A549 (cell line): ENCODE measurements around the gene KRT17. TPM values are rescaled to one million over a fixed set of nuclear protein-coding genes. Genes with fewer than 3 reads are reported as not detected.
A peak's percentile ranks its signal among the peaks of the same experiment; 100 is the strongest.

Experiments
- ATAC-seq, 2 experiments: fragments of 200-7000 bp in 1 of 2; fragments of >200 bp in 1 of 2; cut with Nextera tagmentation in 1 of 2; cut with Tn5 transposase in 1 of 2; 3 replicates each; pipeline versions ENCODE4 v1.8.0 to v1.9.1; 2018 to 2020; ENCODE audit warnings: mild to moderate bottlenecking in 1 of 2, moderate library complexity in 1 of 2
- CTCF ChIA-PET: fragments of 300-600 bp; sonication (Branson Sonifier 250); formaldehyde crosslinking; extraction: SDS; loops from one replicate; lab custom pipeline; 2021; ENCODE audit warnings: antibody characterized with exemption, inconsistent platforms; lab: Yijun Ruan, JAX
- POLR2A ChIA-PET: fragments of 350-600 bp; formaldehyde crosslinking; extraction: SDS; loops from one replicate; lab custom pipeline; 2021; ENCODE audit warnings: antibody characterized with exemption, inconsistent platforms; lab: Yijun Ruan, JAX
- DNase-seq, 2 experiments: peaks; one replicate each; pipeline versions ENCODE4 v3.0.0 to v3.0.0-alpha.2; 2011 to 2016; ENCODE audit warnings: low read depth in 1 of 2, low spot score in 1 of 2
- FAIRE-seq: peaks from 2 replicates; lab custom pipeline; 2011; peaks lifted over from hg19 to GRCh38; lab: Jason Lieb, UNC
- H3K27ac ChIP-seq, 2 experiments: fragments of >200 bp; sonication (Bioruptor Twin); formaldehyde crosslinking; 3 replicates each; pipeline ENCODE4 v1.5.1; 2016 to 2017
- H3K4me1 ChIP-seq: fragments of >200 bp; sonication (Bioruptor Twin); formaldehyde crosslinking; 3 replicates; pipeline ENCODE4 v1.6.1; 2016
- H3K4me2 ChIP-seq: fragments of >200 bp; sonication (Bioruptor Twin); formaldehyde crosslinking; 3 replicates; pipeline ENCODE4 v1.6.1; 2016
- H3K4me3 ChIP-seq: fragments of >200 bp; sonication (Bioruptor Twin); formaldehyde crosslinking; 3 replicates; pipeline ENCODE4 v1.5.1; 2016
- H3K9me3 ChIP-seq: fragments of >200 bp; sonication (Bioruptor Twin); formaldehyde crosslinking; 3 replicates; pipeline ENCODE4 v1.6.1; 2016
- BCL3 ChIP-seq: fragments of >200 bp; sonication (Bioruptor Twin); formaldehyde crosslinking; IDR thresholded peaks from 3 replicates; pipeline ENCODE4 v1.6.1; 2016
- BHLHE40 ChIP-seq: IDR thresholded peaks from 2 replicates; pipeline ENCODE4 v1.6.1; 2012; ENCODE audit warnings: low read depth, low read length, inconsistent platforms
- CBX2 ChIP-seq: fragments of 200-600 bp; sonication (generic); IDR thresholded peaks from 2 replicates; pipeline ENCODE4 v1.6.1; 2016; ENCODE audit warnings: low read depth, mild to moderate bottlenecking, borderline replicate concordance
- CBX8 ChIP-seq: fragments of 200-600 bp; sonication (generic); IDR thresholded peaks from 2 replicates; pipeline ENCODE4 v1.6.1; 2016
- CEBPB ChIP-seq, 2 experiments: fragments of >200 bp in 1 of 2; sonication (Bioruptor Twin) in 1 of 2; formaldehyde crosslinking in 1 of 2; IDR thresholded peaks; 2 replicates each; pipeline ENCODE4 v1.6.1; 2012 to 2016
- CHD2 ChIP-seq: fragments of 150-350 bp; IDR thresholded peaks from 2 replicates; pipeline ENCODE4 v1.6.1; 2014; ENCODE audit warnings: low read length; ENCODE audit not compliant: partially characterized antibody
- E2F6 ChIP-seq: IDR thresholded peaks from 2 replicates; pipeline ENCODE4 v1.6.1; 2012; ENCODE audit warnings: low read depth, borderline replicate concordance
- EHF ChIP-seq: fragments of 250-450 bp; sonication (Bioruptor Pico); IDR thresholded peaks from 2 replicates; pipeline ENCODE4 v1.5.0; 2020; ENCODE audit warnings: mild to moderate bottlenecking
- ESRRA ChIP-seq: fragments of 150-350 bp; IDR thresholded peaks from 2 replicates; pipeline ENCODE4 v1.6.1; 2014; ENCODE audit warnings: mild to moderate bottlenecking, low read length, borderline replicate concordance
- FOXS1 ChIP-seq: fragments of 250-450 bp; sonication (Bioruptor Pico); IDR thresholded peaks from 2 replicates; pipeline ENCODE4 v1.5.0; 2020; ENCODE audit warnings: mild to moderate bottlenecking, moderate library complexity
- GATA3 ChIP-seq: IDR thresholded peaks from 2 replicates; pipeline ENCODE4 v1.6.1; 2012; ENCODE audit warnings: borderline replicate concordance
- HES2 ChIP-seq: fragments of >200 bp; sonication (Bioruptor Twin); formaldehyde crosslinking; IDR thresholded peaks from 2 replicates; pipeline ENCODE4 v1.6.1; 2016
- HMGXB4 ChIP-seq: fragments of 250-450 bp; sonication (Bioruptor Pico); IDR thresholded peaks from 2 replicates; pipeline ENCODE4 v1.5.0; 2021; ENCODE audit warnings: mild to moderate bottlenecking, moderate library complexity, borderline replicate concordance
- HOXA7 ChIP-seq: fragments of 250-450 bp; sonication (Bioruptor Pico); IDR thresholded peaks from 2 replicates; pipeline ENCODE4 v1.5.0; 2020; ENCODE audit warnings: mild to moderate bottlenecking, moderate library complexity
- HOXB5 ChIP-seq: fragments of 250-450 bp; sonication (Bioruptor Pico); IDR thresholded peaks from 2 replicates; pipeline ENCODE4 v1.5.0; 2020; ENCODE audit warnings: mild to moderate bottlenecking, moderate library complexity
- JUN ChIP-seq, 2 experiments: fragments of >200 bp; sonication (Bioruptor Twin); formaldehyde crosslinking; IDR thresholded peaks; 2 replicates in 1 of 2; 3 replicates in 1 of 2; pipeline ENCODE4 v1.6.1; 2016 to 2017
- KDM5A ChIP-seq: fragments of 200-600 bp; sonication (generic); IDR thresholded peaks from 2 replicates; pipeline ENCODE4 v1.6.1; 2016; ENCODE audit warnings: antibody characterized with exemption, mild to moderate bottlenecking
- MYC ChIP-seq: IDR thresholded peaks from 2 replicates; pipeline ENCODE4 v1.6.1; 2012; ENCODE audit warnings: mild to moderate bottlenecking, inconsistent platforms, low read length, improper control_type of control experiment, borderline replicate concordance
- NPAS2 ChIP-seq: fragments of 250-450 bp; sonication (Bioruptor Pico); IDR thresholded peaks from 2 replicates; pipeline ENCODE4 v1.8.0; 2022; ENCODE audit warnings: mild to moderate bottlenecking, moderate library complexity, borderline replicate concordance
- NR3C1 ChIP-seq: fragments of >200 bp; sonication (Bioruptor Twin); formaldehyde crosslinking; IDR thresholded peaks from 3 replicates; pipeline ENCODE4 v1.6.1; 2017
- PBX3 ChIP-seq: IDR thresholded peaks from 2 replicates; pipeline ENCODE4 v1.6.1; 2012
- PHF8 ChIP-seq: fragments of 200-600 bp; sonication (generic); IDR thresholded peaks from 2 replicates; pipeline ENCODE4 v1.6.1; 2016; ENCODE audit warnings: low read depth, mild to moderate bottlenecking, antibody characterized with exemption, moderate library complexity, borderline replicate concordance
- POLR2A ChIP-seq: IDR thresholded peaks from 2 replicates; pipeline ENCODE4 v1.6.1; 2012; ENCODE audit warnings: mild to moderate bottlenecking, low read length
- POLR2AphosphoS2 ChIP-seq: conservative IDR thresholded peaks from 2 replicates; pipeline ENCODE4 v1.6.1; 2012; ENCODE audit warnings: low read length, improper control_type of control experiment, inconsistent platforms
- RAD21 ChIP-seq, 2 experiments: fragments of >200 bp in 1 of 2; sonication (Bioruptor Twin) in 1 of 2; formaldehyde crosslinking in 1 of 2; IDR thresholded peaks in 1 of 2; conservative IDR thresholded peaks in 1 of 2; 2 replicates in 1 of 2; 3 replicates in 1 of 2; pipeline ENCODE4 v1.6.1; 2012 to 2018; ENCODE audit warnings: inconsistent platforms in 1 of 2
- RCOR1 ChIP-seq: fragments of 150-350 bp; IDR thresholded peaks from 2 replicates; pipeline ENCODE4 v1.6.1; 2014; ENCODE audit warnings: antibody characterized with exemption, low read length, low read depth
- RFX5 ChIP-seq: fragments of 450-650 bp; IDR thresholded peaks from 2 replicates; pipeline ENCODE4 v1.7.1; 2014; ENCODE audit warnings: antibody characterized with exemption, mild to moderate bottlenecking, moderate library complexity
- RNF2 ChIP-seq: fragments of 200-600 bp; sonication (generic); IDR thresholded peaks from 2 replicates; pipeline ENCODE4 v1.6.1; 2016; ENCODE audit warnings: low read depth, mild to moderate bottlenecking, antibody characterized with exemption, moderate library complexity, borderline replicate concordance
- SMC3 ChIP-seq: fragments of >200 bp; sonication (Bioruptor Twin); formaldehyde crosslinking; IDR thresholded peaks from 3 replicates; pipeline ENCODE4 v1.6.1; 2018; ENCODE audit warnings: inconsistent platforms
- TP53 ChIP-seq: fragments of 250-450 bp; sonication (Bioruptor Pico); IDR thresholded peaks from 2 replicates; pipeline ENCODE4 v1.5.0; 2021; ENCODE audit warnings: mild to moderate bottlenecking, moderate library complexity
- ZFP36 ChIP-seq: fragments of 450-650 bp; IDR thresholded peaks from 2 replicates; pipeline ENCODE4 v1.6.1; 2014; ENCODE audit warnings: borderline replicate concordance; ENCODE audit not compliant: partially characterized antibody
- WGBS: methylation state at CpG from one replicate; pipeline ENCODE4 v1.1.6; 2017; ENCODE audit errors: missing lambda C conversion rate; 5-methylcytosine and 5-hydroxymethylcytosine counted together
- polyA plus RNA-seq, 4 experiments: library from polyadenylated mRNA; depleted of rRNA in 3 of 4; stranded (reverse); fragments of >200 nt; fragmentation: RNase III in 1 of 4; extraction: RNeasy Plus Mini Kit Qiagen cat#74134 plus additional on column Dnase treatment in 1 of 4; gene quantifications; 2 replicates in 3 of 4; 3 replicates in 1 of 4; pipeline ENCODE4 v1.2.3, GENCODE V29; 2011 to 2017

The KRT17 gene
- polyA plus RNA-seq, 2 of the 4 experiments (the other 2 are of a cell fraction): 0.43 to 1.2 TPM

GRCh38 chr17:41599680-41600079, 24.7 kb downstream of the KRT17 start:
- no peaks in the 10 kb centered on the region for H3K9me3 ChIP-seq
- no peaks in the 10 kb centered on the region for H3K4me1 ChIP-seq
- ATAC-seq (peak in 1 of 2 experiments; percentile 35; a peak in 3 of 6 replicates), DNase-seq (no peak), FAIRE-seq (no peak)
- ChIA-PET CTCF (interaction anchor here (0.7 to 1.8 kb wide), 3 partner anchors 21 to 51 kb away, joined by 3 to 6 read pairs (median 4); no protein-coding TSS in a partner anchor), POLR2A (interaction anchor here (0.9 kb wide), 1 partner anchor 89 kb away, joined by 3 read pairs; no protein-coding TSS in a partner anchor)
- TF ChIP-seq NR3C1: no peak
- TF ChIP-seq BCL3: no peak
- TF ChIP-seq POLR2A: no peak
- TF ChIP-seq RAD21 (conservative IDR thresholded peaks at IDR 0.05 in 1 of 2, IDR thresholded peaks at IDR 0.05 in 1 of 2): no peak
- TF ChIP-seq RNF2: no peak
- TF ChIP-seq POLR2AphosphoS2: no peak
- H3K4me2 ChIP-seq: no peak overlapping the region
- 65% methylated on average over 1 of the region's 1 CpG for WGBS
- H3K4me3 ChIP-seq: no peak overlapping the region
- H3K27ac ChIP-seq: no peak overlapping the region

GRCh38 chr17:41595585-41595984, 28.8 kb downstream of the KRT17 start:
- ATAC-seq (no peak), FAIRE-seq (no peak), DNase-seq (no peak)
- no peak overlapping the region for H3K4me2 ChIP-seq
- ChIA-PET CTCF (interaction anchor here (1.0 to 3.3 kb wide), 6 partner anchors 16 to 67 kb away, joined by 3 to 18 read pairs (median 6); no protein-coding TSS in a partner anchor), POLR2A (no interaction called here)
- TF ChIP-seq BHLHE40 (no peak), NPAS2 (no peak), HMGXB4 (CRISPR knock-in tag) (no peak), RCOR1 (no peak), CHD2 (no peak), JUN (IDR thresholded peaks at IDR 0.05) (no peak)
- H3K9me3 ChIP-seq: no peaks in the 10 kb centered on the region
- no peaks in the 10 kb centered on the region for H3K4me1 ChIP-seq
- no peak overlapping the region for H3K27ac ChIP-seq
- no peak overlapping the region for H3K4me3 ChIP-seq
- 55% methylated on average over 8 of the region's 8 CpGs for WGBS

GRCh38 chr17:41594363-41594915, 29.9 kb downstream of the KRT17 start:
- H3K9me3 ChIP-seq: no peaks in the 10 kb centered on the region
- ChIA-PET POLR2A (no interaction called here), CTCF (interaction anchor here (0.8 to 3.3 kb wide), 14 partner anchors 11 to 890 kb away, joined by 3 to 18 read pairs (median 6); partner anchors contain the start of gene KRT24)
- TF ChIP-seq FOXS1 (CRISPR knock-in tag): no peak
- no peak for TF ChIP-seq RFX5
- TF ChIP-seq PBX3: no peak
- no peak for TF ChIP-seq GATA3
- no peak for TF ChIP-seq PHF8
- TF ChIP-seq KDM5A: no peak
- TF ChIP-seq E2F6: no peak
- no peak for TF ChIP-seq CBX8
- TF ChIP-seq ZFP36: no peak
- TF ChIP-seq ESRRA: no peak
- TF ChIP-seq EHF (CRISPR knock-in tag): no peak
- no peak for TF ChIP-seq TP53 (CRISPR knock-in tag)
- no peak for TF ChIP-seq HES2
- TF ChIP-seq CEBPB (IDR thresholded peaks at IDR 0.05): no peak
- no peak for TF ChIP-seq SMC3
- no peak for TF ChIP-seq HOXB5 (CRISPR knock-in tag)
- no peak for TF ChIP-seq CBX2
- TF ChIP-seq HOXA7 (CRISPR knock-in tag): no peak
- TF ChIP-seq MYC: no peak
- no peak overlapping the region for H3K27ac ChIP-seq
- no peaks in the 10 kb centered on the region for H3K4me1 ChIP-seq
- ATAC-seq (no peak), DNase-seq (no peak), FAIRE-seq (no peak)
- no peak overlapping the region for H3K4me2 ChIP-seq
- H3K4me3 ChIP-seq: no peak overlapping the region
- 17% methylated on average over 3 of the region's 3 CpGs for WGBS
